ENCODE data around the gene SH3RF2.

SH3RF2 gene

DNA sequence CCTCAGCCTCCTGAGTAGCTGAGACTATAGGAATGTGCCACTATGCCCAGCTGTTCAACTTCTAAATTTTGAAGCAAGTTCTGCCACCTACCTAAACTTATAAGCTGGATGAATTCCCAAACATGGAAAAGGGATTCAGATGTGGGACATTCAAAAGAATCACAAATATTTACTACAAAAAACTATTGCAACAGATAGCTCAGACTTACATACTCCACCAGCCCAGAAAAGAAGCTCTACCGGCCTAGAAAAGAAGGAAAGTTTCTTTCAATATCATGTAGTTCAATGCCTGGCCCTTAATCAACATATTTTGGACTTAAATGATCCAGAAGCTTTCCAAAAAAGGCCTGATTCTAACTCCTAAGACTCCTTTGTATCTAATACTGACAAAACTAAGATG, 23.8 kb downstream of the SH3RF2 start:
- TF ChIP-seq POLR2AphosphoS5 (IDR thresholded peaks at IDR 0.05; ENCODE audit: low read depth, low read length) (no peak), FOXP2 (optimal IDR thresholded peaks at IDR 0.05; ENCODE audit: borderline replicate concordance, extremely low read depth, extremely low read length, insufficient read depth) (no peak), TAF1 (IDR thresholded peaks at IDR 0.05; ENCODE audit: borderline replicate concordance, insufficient read depth, low read length) (no peak), SIN3A (IDR thresholded peaks at IDR 0.05; ENCODE audit: borderline replicate concordance, insufficient read depth, low read length) (no peak)
- TF ChIP-seq, protein P1, sequence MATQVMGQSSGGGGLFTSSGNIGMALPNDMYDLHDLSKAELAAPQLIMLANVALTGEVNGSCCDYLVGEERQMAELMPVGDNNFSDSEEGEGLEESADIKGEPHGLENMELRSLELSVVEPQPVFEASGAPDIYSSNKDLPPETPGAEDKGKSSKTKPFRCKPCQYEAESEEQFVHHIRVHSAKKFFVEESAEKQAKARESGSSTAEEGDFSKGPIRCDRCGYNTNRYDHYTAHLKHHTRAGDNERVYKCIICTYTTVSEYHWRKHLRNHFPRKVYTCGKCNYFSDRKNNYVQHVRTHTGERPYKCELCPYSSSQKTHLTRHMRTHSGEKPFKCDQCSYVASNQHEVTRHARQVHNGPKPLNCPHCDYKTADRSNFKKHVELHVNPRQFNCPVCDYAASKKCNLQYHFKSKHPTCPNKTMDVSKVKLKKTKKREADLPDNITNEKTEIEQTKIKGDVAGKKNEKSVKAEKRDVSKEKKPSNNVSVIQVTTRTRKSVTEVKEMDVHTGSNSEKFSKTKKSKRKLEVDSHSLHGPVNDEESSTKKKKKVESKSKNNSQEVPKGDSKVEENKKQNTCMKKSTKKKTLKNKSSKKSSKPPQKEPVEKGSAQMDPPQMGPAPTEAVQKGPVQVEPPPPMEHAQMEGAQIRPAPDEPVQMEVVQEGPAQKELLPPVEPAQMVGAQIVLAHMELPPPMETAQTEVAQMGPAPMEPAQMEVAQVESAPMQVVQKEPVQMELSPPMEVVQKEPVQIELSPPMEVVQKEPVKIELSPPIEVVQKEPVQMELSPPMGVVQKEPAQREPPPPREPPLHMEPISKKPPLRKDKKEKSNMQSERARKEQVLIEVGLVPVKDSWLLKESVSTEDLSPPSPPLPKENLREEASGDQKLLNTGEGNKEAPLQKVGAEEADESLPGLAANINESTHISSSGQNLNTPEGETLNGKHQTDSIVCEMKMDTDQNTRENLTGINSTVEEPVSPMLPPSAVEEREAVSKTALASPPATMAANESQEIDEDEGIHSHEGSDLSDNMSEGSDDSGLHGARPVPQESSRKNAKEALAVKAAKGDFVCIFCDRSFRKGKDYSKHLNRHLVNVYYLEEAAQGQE (IDR thresholded peaks at IDR 0.05; ENCODE audit: insufficient read depth in 1 of 2, low read depth in 2 of 2, low read length in 2 of 2), result no peak

- TF ChIP-seq FOXP2 (optimal IDR thresholded peaks at IDR 0.05; ENCODE audit: borderline replicate concordance, extremely low read depth, extremely low read length, insufficient read depth) (no peak), TAF1 (IDR thresholded peaks at IDR 0.05; ENCODE audit: borderline replicate concordance, insufficient read depth, low read length) (no peak)
Measured at GRCh38 chr5:145960848-145961600, 24.6 kb downstream of the SH3RF2 start.

GRCh38 chr5:145962001-145962400, 25.6 kb downstream of the SH3RF2 start:
- TF ChIP-seq, protein P1 (IDR thresholded peaks at IDR 0.05; ENCODE audit: insufficient read depth in 1 of 2, low read depth in 2 of 2, low read length in 2 of 2), result no peak
- TF ChIP-seq SIN3A (IDR thresholded peaks at IDR 0.05; ENCODE audit: borderline replicate concordance, insufficient read depth, low read length), result no peak
- TF ChIP-seq FOXP2 (optimal IDR thresholded peaks at IDR 0.05; ENCODE audit: borderline replicate concordance, extremely low read depth, extremely low read length, insufficient read depth), result no peak
- no peak for TF ChIP-seq POLR2AphosphoS5 (IDR thresholded peaks at IDR 0.05; ENCODE audit: low read depth, low read length)
- no peak for TF ChIP-seq TAF1 (IDR thresholded peaks at IDR 0.05; ENCODE audit: borderline replicate concordance, insufficient read depth, low read length)

GRCh38 chr5:145965804-145966203, 29.4 kb downstream of the SH3RF2 start:
- no peak for TF ChIP-seq POLR2AphosphoS5 (IDR thresholded peaks at IDR 0.05; ENCODE audit: low read depth, low read length)
- no peak for TF ChIP-seq SIN3A (IDR thresholded peaks at IDR 0.05; ENCODE audit: borderline replicate concordance, insufficient read depth, low read length)
- no peak for TF ChIP-seq TAF1 (IDR thresholded peaks at IDR 0.05; ENCODE audit: borderline replicate concordance, insufficient read depth, low read length)

DNA sequence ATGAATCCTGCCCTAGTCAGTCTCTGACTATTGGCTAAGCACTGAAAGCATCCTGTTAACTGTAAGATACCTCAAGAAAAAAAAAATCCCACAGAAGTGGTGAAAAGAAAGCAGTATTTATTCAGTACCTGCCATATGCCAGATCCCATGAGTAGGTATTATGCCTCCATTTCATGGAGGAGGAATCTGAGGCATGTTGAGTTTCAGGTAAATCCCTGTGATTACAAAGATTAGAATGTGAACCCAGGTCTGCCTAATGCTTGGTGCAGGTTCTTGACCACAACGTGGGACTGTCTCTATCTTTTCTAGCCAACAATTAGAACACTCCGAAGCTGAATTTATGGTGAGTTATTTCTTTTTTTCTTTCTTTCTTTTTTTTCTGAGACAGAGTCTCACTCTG, 30.9 kb downstream of the SH3RF2 start:
- TF ChIP-seq SIN3A (IDR thresholded peaks at IDR 0.05; ENCODE audit: borderline replicate concordance, insufficient read depth, low read length) (no peak), TAF1 (IDR thresholded peaks at IDR 0.05; ENCODE audit: borderline replicate concordance, insufficient read depth, low read length) (no peak), FOXP2 (optimal IDR thresholded peaks at IDR 0.05; ENCODE audit: borderline replicate concordance, extremely low read depth, extremely low read length, insufficient read depth) (no peak)
- TF ChIP-seq, protein P1 (IDR thresholded peaks at IDR 0.05; ENCODE audit: insufficient read depth in 1 of 2, low read depth in 2 of 2, low read length in 2 of 2), result no peak

GRCh38 chr5:145968970-145969713, 32.8 kb downstream of the SH3RF2 start:
- TF ChIP-seq POLR2AphosphoS5 (IDR thresholded peaks at IDR 0.05; ENCODE audit: low read depth, low read length) (no peak), FOXP2 (optimal IDR thresholded peaks at IDR 0.05; ENCODE audit: borderline replicate concordance, extremely low read depth, extremely low read length, insufficient read depth) (no peak), TAF1 (IDR thresholded peaks at IDR 0.05; ENCODE audit: borderline replicate concordance, insufficient read depth, low read length) (no peak)
- TF ChIP-seq, protein P1 (IDR thresholded peaks at IDR 0.05; ENCODE audit: insufficient read depth in 1 of 2, low read depth in 2 of 2, low read length in 2 of 2), result no peak
